K562 (cell line): ENCODE data around the gene HMX1. TPM values are rescaled to one million over a fixed set of nuclear protein-coding genes. Genes with fewer than 3 reads are reported as not detected.

Source experiments
- ATAC-seq: fragments of 200-7000 bp; cut with Tn5 transposase; 3 replicates; pipeline ENCODE4 v1.9.1; 2020; ENCODE audit warnings: moderate library complexity
- BruUV-seq: library from RNA; stranded (reverse); fragments of 400-500 nt; replicated peaks from 2 replicates; lab custom pipeline; 2021; lab: Mats Ljungman, UMichigan
- CTCF ChIA-PET: fragments of 300-600 bp; formaldehyde crosslinking; extraction: SDS; loops from one replicate; lab custom pipeline; 2021; ENCODE audit warnings: low intra/inter-chr PET ratio; lab: Yijun Ruan, JAX
- POLR2A ChIA-PET: fragments of 300-600, 350-650 bp; sonication (Branson Sonifier 250); formaldehyde crosslinking; extraction: SDS; loops from one replicate; lab custom pipeline; 2021; ENCODE audit warnings: antibody characterized with exemption, inconsistent platforms; lab: Yijun Ruan, JAX
- DNase-seq, 4 experiments: peaks; one replicate each; pipeline versions ENCODE4 v3.0.0 to v3.0.0-alpha.2; 2011 to 2018; ENCODE audit warnings: low spot score in 3 of 4, mixed read lengths in 3 of 4; ENCODE audit errors: extremely low read depth in 1 of 4
- FAIRE-seq: peaks from 2 replicates; lab custom pipeline; 2011; peaks lifted over from hg19 to GRCh38; lab: Jason Lieb, UNC
- H2AFZ ChIP-seq: 2 replicates; pipeline ENCODE4 v1.6.0; 2011; ENCODE audit warnings: low read depth, low read length, control low read depth, inconsistent platforms
- H3K27ac ChIP-seq: fragments of 200-600 bp; 3 replicates; pipeline ENCODE4 v1.8.0; 2011; ENCODE audit warnings: low read depth, mild to moderate bottlenecking, control low read depth, inconsistent platforms, low read length, moderate library complexity, mixed read lengths; ENCODE audit errors: extremely low read depth
- H3K27me3 ChIP-seq, 2 experiments: fragments of 300-600 bp in 1 of 2; 2 replicates in 1 of 2; 3 replicates in 1 of 2; pipeline versions ENCODE4 v1.6.0 to v1.8.0; 2011; ENCODE audit warnings: inconsistent platforms in 2 of 2, low read length in 2 of 2, mild to moderate bottlenecking in 1 of 2, mixed read lengths in 1 of 2, moderate library complexity in 1 of 2; ENCODE audit not compliant: control insufficient read depth in 2 of 2, insufficient read depth in 2 of 2
- H3K36me3 ChIP-seq: fragments of 300-600 bp; 3 replicates; pipeline ENCODE4 v1.8.0; 2011; ENCODE audit warnings: mild to moderate bottlenecking, low read length, inconsistent platforms; ENCODE audit not compliant: control insufficient read depth, insufficient read depth
- H3K4me1 ChIP-seq, 2 experiments: fragments of 200-600 bp in 1 of 2; replicated peaks in 1 of 2; 2 replicates in 1 of 2; 3 replicates in 1 of 2; pipeline versions ENCODE4 v1.5.1 to v1.8.0; 2011; ENCODE audit warnings: inconsistent platforms in 2 of 2, low read length in 2 of 2, mild to moderate bottlenecking in 1 of 2, mixed read lengths in 1 of 2, moderate library complexity in 1 of 2; ENCODE audit not compliant: control insufficient read depth in 2 of 2, insufficient read depth in 2 of 2
- H3K4me2 ChIP-seq: 2 replicates; pipeline ENCODE4 v1.6.1; 2011; ENCODE audit warnings: low read length, control low read depth, inconsistent platforms, mixed read lengths; ENCODE audit not compliant: insufficient read depth
- H3K4me3 ChIP-seq: fragments of 200-600 bp; sonication (generic), shearing (Covaris generic); 2 replicates; pipeline ENCODE4 v1.5.1; 2016; ENCODE audit warnings: control low read depth, inconsistent platforms
- H3K79me2 ChIP-seq: fragments of 200-600 bp; 3 replicates; pipeline ENCODE4 v1.8.0; 2011; ENCODE audit warnings: low read length, inconsistent platforms; ENCODE audit not compliant: control insufficient read depth, insufficient read depth
- H3K9ac ChIP-seq, 2 experiments: 2 replicates each; pipeline versions ENCODE4 v1.6.0 to v1.6.1; 2011; ENCODE audit warnings: low read depth in 2 of 2, low read length in 2 of 2, control low read depth in 1 of 2, inconsistent platforms in 1 of 2, mild to moderate bottlenecking in 1 of 2, mixed read lengths in 1 of 2; ENCODE audit not compliant: insufficient read depth in 1 of 2
- H3K9me1 ChIP-seq: one replicate; pipeline ENCODE4 v1.6.0; 2011; ENCODE audit warnings: inconsistent platforms, mild to moderate bottlenecking, low read length, moderate library complexity; ENCODE audit not compliant: control insufficient read depth, insufficient read depth
- H3K9me3 ChIP-seq: replicated peaks from 2 replicates; pipeline ENCODE4 v1.5.1; 2011; ENCODE audit warnings: low read depth, low read length, inconsistent platforms; ENCODE audit not compliant: control insufficient read depth, insufficient read depth
- H4K20me1 ChIP-seq: replicated peaks from 2 replicates; pipeline ENCODE4 v1.6.1; 2011; ENCODE audit warnings: low read length, inconsistent platforms, mixed read lengths; ENCODE audit not compliant: control insufficient read depth, insufficient read depth
- COPS2 ChIP-seq: fragments of 450-650 bp; conservative IDR thresholded peaks from 2 replicates; pipeline ENCODE4 v1.6.1; 2016; ENCODE audit warnings: mild to moderate bottlenecking, moderate library complexity
- HEY1 ChIP-seq: fragments of 250-450 bp; sonication (Bioruptor Pico); IDR thresholded peaks from 2 replicates; pipeline ENCODE4 v1.5.0; 2020; ENCODE audit warnings: mild to moderate bottlenecking, moderate library complexity, borderline replicate concordance
- HNRNPL ChIP-seq: fragments of 200-400 bp; formaldehyde crosslinking; IDR thresholded peaks from 2 replicates; pipeline ENCODE4 v1.6.1; 2017; ENCODE audit warnings: low read depth, mild to moderate bottlenecking, low read length
- L3MBTL2 ChIP-seq: fragments of 450-650 bp; IDR thresholded peaks from 2 replicates; pipeline ENCODE4 v1.6.1; 2016; ENCODE audit warnings: mild to moderate bottlenecking, moderate library complexity
- MAFG ChIP-seq: fragments of 450-650 bp; conservative IDR thresholded peaks from 2 replicates; pipeline ENCODE4 v1.6.1; 2016; ENCODE audit warnings: missing genetic modification characterization, missing compliant biosample characterization
- MTA2 ChIP-seq: fragments of 450-650 bp; IDR thresholded peaks from 2 replicates; pipeline ENCODE4 v1.6.1; 2016; ENCODE audit warnings: low read depth
- PHTF2 ChIP-seq: fragments of 250-450 bp; sonication (Bioruptor Pico); IDR thresholded peaks from 2 replicates; pipeline ENCODE4 v1.5.0; 2021; ENCODE audit warnings: mild to moderate bottlenecking
- POLR2A ChIP-seq: fragments of 450-650 bp; conservative IDR thresholded peaks from 2 replicates; pipeline ENCODE4 v1.6.1; 2016
- RFX1 ChIP-seq: fragments of 450-650 bp; IDR thresholded peaks from 2 replicates; pipeline ENCODE4 v1.6.1; 2016; ENCODE audit warnings: mild to moderate bottlenecking, moderate library complexity
- RFX7 ChIP-seq: fragments of 250-450 bp; sonication (Bioruptor Pico); IDR thresholded peaks from 2 replicates; pipeline ENCODE4 v1.5.1; 2021; ENCODE audit warnings: mild to moderate bottlenecking
- SMAD2 ChIP-seq: fragments of 150-350 bp; IDR thresholded peaks from 2 replicates; pipeline ENCODE4 v1.6.1; 2014; ENCODE audit warnings: low read depth, mild to moderate bottlenecking, low read length
- STAG1 ChIP-seq: sonication (generic); formaldehyde crosslinking; IDR thresholded peaks from 2 replicates; pipeline ENCODE4 v1.5.0; 2020; ENCODE audit warnings: missing genetic modification reagents, borderline replicate concordance
- ZFP30 ChIP-seq: fragments of 250-450 bp; sonication (Bioruptor Pico); IDR thresholded peaks from 2 replicates; pipeline ENCODE4 v1.8.0; 2022; ENCODE audit warnings: moderate library complexity, mild to moderate bottlenecking, inconsistent platforms, borderline replicate concordance
- ZNF23 ChIP-seq: fragments of 250-450 bp; sonication (Bioruptor Pico); IDR thresholded peaks from 2 replicates; pipeline ENCODE4 v1.4.0; 2020; ENCODE audit warnings: mild to moderate bottlenecking
- ZNF3 ChIP-seq: fragments of 250-450 bp; sonication (Bioruptor Pico); IDR thresholded peaks from 2 replicates; pipeline ENCODE4 v1.5.0; 2021; ENCODE audit warnings: mild to moderate bottlenecking, moderate library complexity
- ZNF507 ChIP-seq: conservative IDR thresholded peaks from 2 replicates; pipeline ENCODE4 v1.6.1; 2017; ENCODE audit warnings: missing genetic modification characterization, missing compliant biosample characterization
- ZNF76 ChIP-seq: fragments of 250-450 bp; sonication (Bioruptor Pico); IDR thresholded peaks from 2 replicates; pipeline ENCODE4 v1.4.0; 2020; ENCODE audit warnings: mild to moderate bottlenecking, moderate library complexity, borderline replicate concordance
- ZSCAN29 ChIP-seq: fragments of 450-650 bp; IDR thresholded peaks from 2 replicates; pipeline ENCODE4 v1.6.1; 2017
- WGBS: fragments of 100-300 bp; shearing (Covaris generic); methylation state at CpG from one replicate; pipeline ENCODE4 v1.1.6; 2016; ENCODE audit warnings: low coverage, mixed read lengths; ENCODE audit not compliant: insufficient coverage; ENCODE audit errors: missing lambda C conversion rate; 5-methylcytosine and 5-hydroxymethylcytosine counted together
- in situ Hi-C: fragments of 300-500 bp; cut with MboI; formaldehyde crosslinking; loops from 4 replicates; pipeline ENCODE4 v1.15.0; 2018; ENCODE audit warnings: inconsistent platforms, mixed read lengths
- intact Hi-C: fragments of 100-400 bp; cut with micrococcal nuclease; formaldehyde crosslinking; loops from 2 replicates; pipeline ENCODE4 v1.14.2; 2022
- polyA plus RNA-seq, 8 experiments: library from polyadenylated mRNA; depleted of rRNA in 4 of 8; stranded (reverse) in 5 of 8; unstranded in 3 of 8; fragments of >200 nt; fragmentation: Nextera tagmentation in 2 of 8; fragmentation: Illumina TruSeq in 1 of 8; extraction: Ambion mirVana in 2 of 8; extraction: Trizol in 1 of 8; gene quantifications; 2 replicates each; pipeline versions ENCODE4 v1.2.1 to v1.2.3, GENCODE V29; 2011 to 2014; ENCODE audit warnings: inconsistent platforms in 1 of 8, missing spikeins in 1 of 8
- total RNA-seq, 7 experiments: library from RNA; depleted of rRNA in 6 of 7; stranded (reverse); fragments of >200 nt in 6 of 7; fragmentation: Illumina TruSeq in 2 of 7; extraction: Trizol in 2 of 7; gene quantifications; 2 replicates each; pipeline versions ENCODE4 v1.2.1 to v1.2.3, GENCODE V29; 2011 to 2021; ENCODE audit warnings: low replicate concordance in 1 of 7

Gene HMX1
- total and polyA plus RNA-seq, 9 of the 15 experiments (the other 6 are each of a cell fraction or from before 2014, with no cell fraction given): not detected

DNA sequence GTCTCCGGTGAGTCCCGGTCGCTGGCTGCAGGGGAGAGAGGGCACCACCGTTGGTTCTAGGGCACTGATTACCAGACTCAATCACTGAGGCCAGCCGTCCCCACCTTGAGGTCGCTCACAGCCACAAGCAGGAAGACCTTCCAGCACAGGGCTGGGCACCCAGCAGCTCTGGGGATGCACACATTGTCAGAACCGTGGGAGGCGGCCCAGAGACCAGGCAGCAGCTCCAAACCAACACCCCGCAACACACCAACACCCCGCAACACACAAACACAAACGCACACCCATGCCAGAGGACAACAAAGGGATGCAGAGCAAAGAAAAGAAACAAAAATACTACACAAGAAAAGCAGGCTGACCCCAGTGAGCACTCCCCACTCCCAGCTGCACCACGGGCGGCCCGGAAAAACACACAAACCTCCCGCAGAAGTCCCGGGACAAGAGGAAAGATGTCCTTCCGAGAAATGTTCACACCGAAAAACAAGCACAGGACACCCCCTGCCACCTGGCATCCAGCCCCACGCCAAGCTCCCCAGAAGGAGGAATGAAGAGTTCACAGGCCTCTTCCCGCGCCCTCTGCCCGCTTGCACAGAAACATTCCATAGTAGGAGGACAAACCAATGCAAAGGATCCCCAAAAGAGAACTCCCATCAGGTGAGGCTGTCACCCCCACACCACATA lies 3.2 kb downstream of the HMX1 start:
- in situ Hi-C loops: no loop called here
- no peak overlapping the region for H3K4me3 ChIP-seq
- H3K9me1 ChIP-seq: no peaks in the 10 kb centered on the region
- H3K79me2 ChIP-seq: no peaks in the 10 kb centered on the region
- 0 out of 2 replicates have a peak, but pooled peaks cover 5% of the 10 kb centered on the region for H4K20me1 ChIP-seq
- H2AFZ ChIP-seq: no peak overlapping the region
- ChIA-PET POLR2A (no interaction called here), CTCF (no interaction called here)
- TF ChIP-seq ZNF507 (tag) (no peak), MAFG (tag) (no peak)
- H3K36me3 ChIP-seq: no peaks in the 10 kb centered on the region
- H3K4me1 ChIP-seq: no peaks in the 10 kb centered on the region
- no peak overlapping the region for H3K27ac ChIP-seq
- peaks cover 5 to 57% of the 10 kb centered on the region in 2 experiments; a peak in 3 of 5 replicates for H3K27me3 ChIP-seq
- no peak overlapping the region for H3K4me2 ChIP-seq
- BruUV-seq: no TSS peak
- no peaks in the 10 kb centered on the region for H3K9me3 ChIP-seq
- ATAC-seq: no peak
- FAIRE-seq: no peak
- DNase-seq: no peak
- H3K9ac ChIP-seq: no peak overlapping the region
- 2% methylated on average over 22 of the region's 22 CpGs for WGBS
- intact Hi-C loops: no loop called here

DNA sequence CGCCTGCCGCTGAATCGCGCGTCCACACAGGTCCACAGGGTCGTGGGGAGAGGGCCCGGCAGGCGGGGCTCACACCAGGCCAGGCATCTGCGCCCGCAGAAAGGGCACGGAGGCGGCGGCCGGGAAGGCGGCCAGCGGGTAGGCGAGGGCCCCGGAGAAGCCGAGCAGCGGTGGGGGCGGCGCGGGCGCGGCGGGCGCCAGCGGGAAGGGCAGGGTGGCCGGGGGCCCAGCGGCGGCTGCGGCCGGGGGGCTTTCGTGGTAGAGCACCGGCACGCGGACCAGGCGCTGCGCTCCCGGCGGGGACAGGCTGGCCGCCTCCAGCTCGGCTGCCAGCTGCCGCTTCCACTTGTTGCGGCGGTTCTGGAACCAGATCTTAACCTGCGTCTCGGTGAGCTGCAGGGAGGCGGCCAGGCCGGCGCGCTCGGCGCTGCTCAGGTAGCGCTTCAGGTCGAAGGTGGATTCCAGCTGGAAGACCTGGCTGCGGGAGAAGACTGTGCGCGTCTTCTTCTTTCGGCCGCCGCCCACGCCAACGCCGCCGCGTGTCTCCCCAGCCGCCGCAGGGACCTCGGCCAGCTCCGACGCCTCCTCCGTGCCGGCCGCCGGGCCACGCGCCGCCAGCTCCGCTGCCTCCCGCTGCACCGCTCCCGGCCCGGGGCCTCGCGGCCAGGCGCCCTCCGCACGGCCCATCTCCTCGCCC lies 3.9 kb downstream of the HMX1 start:
- H3K4me3 ChIP-seq: no peak overlapping the region
- no peak overlapping the region for H3K4me2 ChIP-seq
- H4K20me1 ChIP-seq: 0 out of 2 replicates have a peak, but pooled peaks cover 5% of the 10 kb centered on the region
- ChIA-PET POLR2A (no interaction called here), CTCF (no interaction called here)
- no peaks in the 10 kb centered on the region for H3K36me3 ChIP-seq
- H3K27me3 ChIP-seq: peaks cover 5 to 64% of the 10 kb centered on the region in 2 experiments; a peak in 3 of 5 replicates
- no peaks in the 10 kb centered on the region for H3K9me1 ChIP-seq
- no peak overlapping the region for H3K27ac ChIP-seq
- intact Hi-C loops: no loop called here
- ATAC-seq (no peak), DNase-seq (no peak), FAIRE-seq (no peak)
- H3K79me2 ChIP-seq: no peaks in the 10 kb centered on the region
- no peaks in the 10 kb centered on the region for H3K4me1 ChIP-seq
- 2% methylated on average over 56 of the region's 90 CpGs for WGBS
- in situ Hi-C loops: no loop called here
- no TSS peak for BruUV-seq
- no peak overlapping the region for H3K9ac ChIP-seq
- H3K9me3 ChIP-seq: no peaks in the 10 kb centered on the region
- H2AFZ ChIP-seq: no peak overlapping the region
- no peak for TF ChIP-seq MTA2
- no peak for TF ChIP-seq HNRNPL
- no peak for TF ChIP-seq ZNF23 (CRISPR knock-in tag)
- no peak for TF ChIP-seq COPS2
- TF ChIP-seq SMAD2: no peak
- TF ChIP-seq POLR2A: no peak
- no peak for TF ChIP-seq ZNF3
- no peak for TF ChIP-seq RFX1
- no peak for TF ChIP-seq STAG1 (CRISPR knock-in tag)
- TF ChIP-seq ZFP30 (CRISPR knock-in tag): no peak
- no peak for TF ChIP-seq ZNF76 (CRISPR knock-in tag)
- TF ChIP-seq L3MBTL2: no peak
- no peak for TF ChIP-seq HEY1 (CRISPR knock-in tag)
- no peak for TF ChIP-seq ZSCAN29
- TF ChIP-seq RFX7 (CRISPR knock-in tag): no peak
- TF ChIP-seq PHTF2 (CRISPR knock-in tag): no peak
